HUES6 (cell line): ENCODE measurements around the gene TNS3.
"Not testable (repeated sequence)": the region's sequence is repeated elsewhere in the genome, so short reads cannot be mapped to it uniquely, and the experiment has no call there.

Experiments
- H3K27ac ChIP-seq: 2 replicates; pipeline ENCODE4 v1.7.0; 2013; ENCODE audit warnings: low read depth, mild to moderate bottlenecking, low read length, inconsistent platforms
- H3K27me3 ChIP-seq: 2 replicates; pipeline ENCODE4 v1.6.1; 2013; ENCODE audit warnings: low read length; ENCODE audit not compliant: control insufficient read depth, insufficient read depth
- H3K36me3 ChIP-seq: 2 replicates; pipeline ENCODE4 v1.6.1; 2013; ENCODE audit warnings: low read length; ENCODE audit not compliant: control insufficient read depth, insufficient read depth
- H3K4me1 ChIP-seq: 2 replicates; pipeline ENCODE4 v1.6.1; 2013; ENCODE audit warnings: low read length; ENCODE audit not compliant: control insufficient read depth, insufficient read depth
- H3K4me3 ChIP-seq: 2 replicates; pipeline ENCODE4 v1.5.1; 2013; ENCODE audit warnings: low read depth, low read length
- H3K9ac ChIP-seq: one replicate; pipeline ENCODE4 v1.6.1; 2013; ENCODE audit warnings: mild to moderate bottlenecking, low read length
- H3K9me3 ChIP-seq: 2 replicates; pipeline ENCODE4 v1.6.1; 2013; ENCODE audit warnings: low read depth, low read length; ENCODE audit not compliant: control insufficient read depth, insufficient read depth

TNS3 gene

DNA sequence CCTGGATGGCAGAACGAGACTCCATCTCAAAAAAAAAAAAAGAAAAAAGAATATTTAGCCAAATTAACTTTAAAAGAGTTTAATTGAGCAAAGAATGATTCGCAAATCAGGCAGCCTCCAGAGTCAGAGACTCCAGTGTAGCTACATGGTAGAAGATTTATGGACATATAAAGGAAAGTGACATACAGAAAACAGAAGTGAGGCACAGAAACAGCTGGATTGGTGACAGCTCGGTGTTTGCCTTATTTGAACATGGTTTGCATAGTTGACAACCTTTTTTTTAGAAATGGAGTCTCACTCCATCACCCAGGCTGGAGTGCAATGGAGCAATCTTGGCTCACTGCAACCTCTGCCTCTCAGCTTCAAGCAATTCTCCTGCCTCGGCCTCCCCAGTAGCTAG lies 35.2 kb upstream of the TNS3 start:
- Histone ChIP-seq H3K4me1 (peaks cover 5% of the 10 kb centered on the region), H3K27ac (no peak overlapping the region), H3K27me3 (no peaks in the 10 kb centered on the region), H3K4me3 (no peak overlapping the region), H3K9me3 (no peaks in the 10 kb centered on the region), H3K9ac (no peak overlapping the region), H3K36me3 (no peaks in the 10 kb centered on the region)

DNA sequence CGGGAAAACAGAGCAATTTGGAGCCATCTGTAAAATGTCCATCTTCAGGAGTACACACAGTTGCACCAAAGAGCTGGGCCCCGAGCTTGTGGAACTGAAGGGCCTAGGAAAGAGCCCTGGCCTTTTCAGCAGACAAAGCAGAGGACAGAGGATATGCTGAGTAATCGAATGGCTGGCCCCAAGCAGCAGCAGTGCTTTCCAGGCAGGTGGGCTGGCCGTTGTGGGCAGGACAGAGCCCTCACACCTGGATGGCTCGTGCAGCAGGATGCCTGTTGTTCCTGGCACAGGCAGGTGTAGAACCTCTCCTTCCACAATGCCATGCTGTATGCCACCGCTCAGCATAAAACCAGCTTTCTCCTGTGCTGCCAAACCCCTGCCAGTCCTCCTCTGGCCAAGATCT lies 32.5 kb upstream of the TNS3 start:
- Histone ChIP-seq H3K9me3 (no peaks in the 10 kb centered on the region), H3K9ac (no peak overlapping the region), H3K4me1 (no peaks in the 10 kb centered on the region; the same call in 1 of the 2 replicates), H3K4me3 (no peak overlapping the region), H3K27me3 (no peaks in the 10 kb centered on the region), H3K27ac (no peak overlapping the region), H3K36me3 (no peaks in the 10 kb centered on the region)

DNA sequence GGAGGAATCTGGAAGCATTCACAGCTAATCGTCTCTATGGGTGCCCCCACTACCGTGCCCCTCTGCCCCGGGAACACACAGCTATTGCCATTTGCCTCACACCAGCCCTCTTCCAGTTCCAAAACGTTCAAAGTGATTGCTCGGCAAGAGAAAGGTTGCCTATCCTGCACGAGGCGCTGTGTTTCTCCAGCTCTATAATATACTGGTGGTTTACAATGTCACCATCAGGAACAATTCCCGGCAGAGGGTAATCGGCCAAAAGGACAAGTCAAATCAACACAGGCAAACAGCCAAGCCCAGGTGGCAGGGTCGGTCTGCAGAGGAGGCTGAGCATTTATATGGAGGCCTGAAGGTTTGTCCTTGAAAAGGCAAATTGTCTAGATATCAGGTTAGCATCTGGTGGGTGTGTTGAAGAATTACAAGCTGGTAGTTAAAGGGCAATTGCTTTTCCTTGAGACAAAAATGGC lies 29.2 kb upstream of the TNS3 start:
- H3K9me3 ChIP-seq: no peaks in the 10 kb centered on the region
- no peaks in the 10 kb centered on the region; the same call in 1 of the 2 replicates for H3K4me1 ChIP-seq
- no peak overlapping the region for H3K9ac ChIP-seq
- H3K27ac ChIP-seq: no peak overlapping the region
- H3K27me3 ChIP-seq: no peaks in the 10 kb centered on the region
- H3K36me3 ChIP-seq: no peaks in the 10 kb centered on the region
- no peak overlapping the region for H3K4me3 ChIP-seq

DNA sequence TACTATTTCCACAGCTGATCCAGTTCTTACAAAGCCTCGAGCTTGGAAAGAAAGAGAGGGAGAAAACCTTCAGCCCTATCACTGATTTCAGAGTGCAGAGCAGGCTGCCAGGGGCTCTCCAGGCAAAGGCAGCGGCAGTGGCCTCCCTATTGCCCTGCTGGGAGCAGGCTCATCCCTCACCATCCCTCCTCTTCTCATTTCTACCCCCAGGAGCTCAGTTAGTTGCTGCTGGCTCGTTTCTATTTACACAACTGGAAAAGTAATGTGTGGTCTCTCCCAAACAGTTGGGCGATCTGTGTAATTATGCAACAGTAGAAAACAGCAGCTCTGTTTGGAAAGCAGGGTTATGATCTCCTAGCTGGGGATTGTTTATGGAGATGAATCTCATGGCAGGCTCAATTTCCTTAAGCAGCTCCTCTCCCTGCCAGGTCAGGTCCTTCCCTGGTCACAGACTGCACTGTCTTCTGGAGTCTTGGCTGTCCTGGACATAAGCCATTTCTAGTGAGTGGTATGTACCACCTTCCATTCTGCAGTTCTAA lies 28.7 kb upstream of the TNS3 start:
- Histone ChIP-seq H3K27me3 (no peaks in the 10 kb centered on the region), H3K4me3 (no peak overlapping the region), H3K9me3 (no peaks in the 10 kb centered on the region), H3K27ac (no peak overlapping the region), H3K36me3 (no peaks in the 10 kb centered on the region), H3K4me1 (no peaks in the 10 kb centered on the region; the same call in 1 of the 2 replicates), H3K9ac (no peak overlapping the region)

DNA sequence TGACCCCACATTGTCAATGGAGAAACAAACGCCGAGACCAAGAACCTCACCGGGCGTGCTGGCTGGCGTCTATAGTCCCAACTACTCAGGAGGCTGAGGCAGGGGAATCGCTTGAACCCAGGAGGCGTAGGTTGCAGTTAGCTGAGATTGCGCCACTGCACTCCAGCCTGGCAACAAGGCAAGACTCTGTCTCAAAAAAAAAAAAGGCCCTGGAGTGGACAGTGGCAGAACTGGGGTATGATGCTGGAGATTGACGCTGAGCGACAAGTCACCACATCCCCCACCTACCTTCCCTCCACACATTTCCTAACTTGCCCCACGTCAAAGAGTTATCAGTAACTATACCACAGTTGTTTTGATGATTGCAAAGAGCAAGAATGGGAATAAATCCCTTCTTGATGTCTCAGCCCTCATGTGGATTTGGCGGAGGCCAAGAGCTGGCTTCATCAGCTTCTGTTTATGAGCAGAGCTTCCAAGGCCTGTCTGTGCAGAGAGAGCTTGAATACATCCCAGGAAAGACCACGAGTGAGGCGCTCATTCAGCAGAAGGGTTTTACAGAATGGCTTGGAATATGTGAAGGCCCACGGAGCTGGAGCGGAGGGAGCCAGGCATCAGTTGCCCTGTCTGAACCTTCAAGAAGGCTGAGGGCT lies 28.0 kb upstream of the TNS3 start:
- no peaks in the 10 kb centered on the region for H3K36me3 ChIP-seq
- H3K4me1 ChIP-seq: no peaks in the 10 kb centered on the region; the same call in 1 of the 2 replicates
- H3K27me3 ChIP-seq: no peaks in the 10 kb centered on the region
- H3K9ac ChIP-seq: no peak overlapping the region
- H3K9me3 ChIP-seq: no peaks in the 10 kb centered on the region
- H3K27ac ChIP-seq: no peak overlapping the region
- no peak overlapping the region for H3K4me3 ChIP-seq

DNA sequence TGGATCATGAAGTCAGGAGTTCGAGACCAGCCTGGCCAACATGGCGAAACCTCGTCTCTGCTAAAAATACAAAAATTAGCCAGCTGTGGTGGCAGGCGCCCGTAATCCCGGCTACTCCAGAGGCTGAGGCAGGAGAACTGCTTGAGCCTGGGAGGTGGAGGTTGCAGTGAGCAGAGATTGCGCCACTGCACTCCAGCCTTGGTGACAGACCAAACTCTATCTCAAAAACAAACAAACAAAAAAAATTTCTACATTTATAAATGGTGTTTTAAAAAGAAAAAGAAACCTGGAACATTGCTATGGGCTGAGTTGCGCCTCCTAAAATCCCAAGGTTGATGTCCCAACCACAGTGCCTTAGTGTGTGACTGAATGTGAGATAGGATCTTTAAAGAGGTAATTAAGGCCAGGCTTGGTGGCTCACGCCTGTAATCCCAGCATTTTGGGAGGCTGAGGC lies 24.7 kb upstream of the TNS3 start:
- H3K4me1 ChIP-seq, H3K27me3 ChIP-seq, H3K27ac ChIP-seq, H3K9me3 ChIP-seq, H3K9ac ChIP-seq, H3K36me3 ChIP-seq, H3K4me3 ChIP-seq: not testable (repeated sequence)

DNA sequence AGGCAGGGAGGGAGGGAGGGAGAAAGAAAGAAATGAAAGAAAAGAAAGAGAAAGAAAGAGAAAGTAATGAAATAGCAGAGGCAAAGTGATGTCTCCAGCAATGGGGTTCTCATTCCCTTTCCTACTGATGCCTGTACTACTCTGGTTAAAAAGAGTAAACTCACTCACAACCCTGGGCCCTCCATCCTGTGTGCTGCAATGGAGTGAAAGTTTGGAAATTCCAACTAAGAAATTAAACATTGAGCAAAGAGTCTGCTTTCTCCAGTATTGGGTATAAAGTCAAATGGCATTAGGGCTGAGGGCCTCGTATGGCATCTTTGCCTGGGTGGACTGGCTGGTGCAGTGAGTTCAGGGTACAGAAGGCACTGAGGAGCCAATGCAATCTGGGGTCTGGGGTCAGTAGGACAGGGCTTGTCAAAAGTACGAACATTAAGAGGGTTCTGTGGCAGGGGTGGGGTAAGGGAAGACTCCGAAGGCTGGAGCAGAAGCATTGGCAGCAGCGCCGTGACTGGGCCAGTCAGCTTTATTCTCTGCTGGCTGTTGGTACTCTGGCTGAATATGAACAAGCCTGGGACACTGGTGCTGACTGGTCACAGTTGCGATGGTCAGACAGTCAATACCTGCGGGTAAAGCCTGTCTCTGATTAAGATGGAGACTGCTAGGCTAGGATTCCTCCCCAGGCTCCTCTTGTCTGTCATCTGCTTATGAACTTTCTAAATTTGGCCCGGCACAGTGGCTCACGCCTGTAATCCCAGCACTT lies 24.1 kb upstream of the TNS3 start:
- no peaks in the 10 kb centered on the region for H3K9me3 ChIP-seq
- H3K9ac ChIP-seq: no peak overlapping the region
- H3K4me3 ChIP-seq: no peak overlapping the region
- H3K36me3 ChIP-seq: no peaks in the 10 kb centered on the region
- no peaks in the 10 kb centered on the region; the same call in 1 of the 2 replicates for H3K4me1 ChIP-seq
- no peak overlapping the region for H3K27ac ChIP-seq
- H3K27me3 ChIP-seq: no peaks in the 10 kb centered on the region

DNA sequence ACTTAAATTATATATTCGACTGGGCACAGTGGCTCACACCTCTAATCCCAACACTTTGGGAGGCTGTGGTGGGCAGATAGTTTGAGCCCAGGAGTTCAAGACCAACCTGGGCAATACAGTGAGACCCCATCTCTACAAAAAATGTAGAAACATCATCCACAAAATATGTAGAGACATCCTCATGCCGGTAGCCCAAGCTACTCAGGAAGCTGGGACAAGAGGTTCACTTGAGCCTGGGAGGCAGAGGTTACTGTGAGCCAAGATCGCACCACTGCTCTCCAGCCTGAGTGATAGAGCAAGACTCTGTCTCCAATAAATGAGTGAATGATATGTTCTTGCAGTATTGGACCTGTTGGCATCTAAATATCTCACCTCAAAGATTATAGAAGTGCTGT lies 22.6 kb upstream of the TNS3 start:
- no peaks in the 10 kb centered on the region for H3K27me3 ChIP-seq
- no peaks in the 10 kb centered on the region for H3K36me3 ChIP-seq
- no peak overlapping the region for H3K9ac ChIP-seq
- 0 out of 2 replicates have a peak, but pooled peaks cover 6% of the 10 kb centered on the region for H3K9me3 ChIP-seq
- H3K4me3 ChIP-seq: no peak overlapping the region
- H3K4me1 ChIP-seq: no peaks in the 10 kb centered on the region
- no peak overlapping the region for H3K27ac ChIP-seq

DNA sequence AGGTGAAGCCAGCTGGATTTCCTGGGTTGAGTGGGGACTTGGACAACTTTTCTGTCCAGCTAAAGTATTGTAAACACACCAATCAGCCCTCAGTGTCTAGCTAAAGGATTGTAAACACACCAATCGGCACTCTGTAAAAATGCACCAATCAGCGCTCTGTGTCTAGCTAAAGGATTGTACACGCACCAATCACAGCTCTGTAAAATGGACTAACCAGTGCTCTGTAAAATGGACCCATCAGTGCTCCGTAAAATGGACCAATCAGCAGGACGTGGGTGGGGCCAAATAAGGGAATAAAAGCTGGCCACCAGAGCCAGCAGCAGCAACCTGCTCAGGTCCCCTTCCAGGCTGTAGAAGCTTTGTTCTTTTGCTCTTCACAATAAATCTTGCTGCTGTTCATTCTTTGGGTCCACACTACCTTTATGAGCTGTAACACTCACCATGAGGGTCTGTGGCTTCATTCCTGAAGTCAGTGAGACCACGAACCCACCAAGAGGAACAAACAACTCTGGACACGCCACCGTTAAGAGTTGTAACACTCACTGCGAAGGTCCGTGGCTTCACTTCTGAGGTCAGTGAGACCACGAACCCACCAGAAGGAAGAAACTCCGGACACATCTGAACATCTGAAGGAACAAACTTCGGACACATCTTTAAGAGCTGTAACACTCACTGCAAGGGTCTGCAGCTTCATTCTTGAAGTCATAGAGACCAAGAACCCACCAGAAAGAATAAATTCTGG lies 21.8 kb upstream of the TNS3 start:
- not testable (repeated sequence) for H3K9me3 ChIP-seq, H3K4me1 ChIP-seq

DNA sequence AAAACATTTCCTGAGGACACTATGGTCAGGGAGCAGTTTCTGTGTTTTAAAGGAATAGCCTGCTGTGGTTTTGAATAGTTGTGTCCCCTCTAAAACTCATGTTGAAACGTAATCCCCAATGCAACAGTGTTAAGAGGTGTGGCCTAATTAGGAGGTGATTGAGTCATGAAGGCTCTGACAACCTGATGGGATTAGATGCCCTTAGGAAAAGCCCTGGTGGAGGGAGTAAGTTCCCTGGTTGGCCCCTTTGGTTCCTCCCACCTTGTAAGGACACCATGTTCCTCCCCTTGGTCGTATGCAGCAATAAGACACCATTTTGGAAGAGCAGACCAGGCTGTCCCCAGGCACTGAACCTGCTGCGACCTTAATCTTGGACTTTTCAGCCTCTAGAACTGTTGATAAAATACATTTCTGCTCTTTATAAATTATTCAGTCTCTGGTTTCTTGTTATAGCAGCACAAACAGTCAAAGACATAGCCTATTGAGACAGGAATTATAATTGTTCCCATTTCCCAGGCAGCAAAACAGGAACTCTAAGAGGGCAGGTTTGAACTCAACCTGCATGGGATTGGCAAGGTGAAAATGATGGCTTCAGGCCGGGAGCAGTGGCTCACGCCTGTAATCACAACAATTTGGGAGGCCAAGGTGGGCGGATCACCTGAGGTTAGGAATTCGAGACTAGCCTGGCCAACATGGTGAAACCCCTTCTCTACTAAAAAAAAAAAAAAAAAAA lies 20.5 kb upstream of the TNS3 start:
- H3K9ac ChIP-seq: no peak overlapping the region
- no peaks in the 10 kb centered on the region for H3K4me1 ChIP-seq
- no peaks in the 10 kb centered on the region for H3K36me3 ChIP-seq
- peaks cover 8% of the 10 kb centered on the region; the same call in 1 of the 2 replicates for H3K9me3 ChIP-seq
- H3K27ac ChIP-seq: no peak overlapping the region
- no peak overlapping the region for H3K4me3 ChIP-seq
- no peaks in the 10 kb centered on the region for H3K27me3 ChIP-seq

More for the DNA sequence above, 21.8 kb upstream of the TNS3 start:
- H3K27ac ChIP-seq, H3K9ac ChIP-seq, H3K27me3 ChIP-seq, H3K4me3 ChIP-seq, H3K36me3 ChIP-seq: not testable (repeated sequence)
